Measurements from ENCODE around the gene INPP4B.

- TF ChIP-seq CTCF (conservative IDR thresholded peaks at IDR 0.05 in 1 of 2, IDR thresholded peaks at IDR 0.05 in 1 of 2; ENCODE audit: low read depth in 1 of 2, low read length in 2 of 2) (no peak), EZH2 (IDR thresholded peaks at IDR 0.05; ENCODE audit: low read length, missing control alignments) (no peak)
These were observed 615.1 kb downstream of the INPP4B start for GRCh38 chr4:142230991-142231390.

All from fibroblast of lung (primary cell).